ENCODE results near the gene AKAP4.

The AKAP4 gene

GRCh38 chrX:50200907-50201306 lies at the start of gene AKAP4:
Gene AKAP4 (minus strand): TSS chrX:50201007. CDS start chrX:50200889, 118 bp downstream.
- no peak for DNase-seq (ENCODE audit: low read depth in 2 of 2)

- DNase-seq (ENCODE audit: low read depth in 2 of 2) = no peak
These were observed 10.7 kb upstream of the AKAP4 start for GRCh38 chrX:50211510-50211909.

- DNase-seq (ENCODE audit: low read depth in 2 of 2) = no peak
These were observed 5.9 kb upstream of the AKAP4 start for GRCh38 chrX:50206753-50207152.

- DNase-seq (ENCODE audit: low read depth in 2 of 2) = peak; percentile 48 to 58
These were observed 3.6 kb upstream of the AKAP4 start, which contains the start of gene CCNB3 for GRCh38 chrX:50204364-50204899. Gene CCNB3 (plus strand): TSS chrX:50204765. CDS start chrX:50285164, 80,399 bp downstream.

GRCh38 chrX:50202539-50202938 lies 1.7 kb upstream of the AKAP4 start:
- DNase-seq (ENCODE audit: low read depth in 2 of 2) = no peak

- no peak for DNase-seq (ENCODE audit: low read depth in 2 of 2)
These were observed 2.5 kb downstream of the AKAP4 start for GRCh38 chrX:50198348-50198747.

GRCh38 chrX:50188859-50189600 lies 11.8 kb downstream of the AKAP4 start:
- DNase-seq (ENCODE audit: low read depth in 2 of 2) = no peak

- no peak for DNase-seq (ENCODE audit: low read depth in 2 of 2)
These were observed 16.9 kb downstream of the AKAP4 start for GRCh38 chrX:50183891-50184290.

- DNase-seq (ENCODE audit: low read depth in 2 of 2) = no peak
These were observed 20.5 kb downstream of the AKAP4 start for GRCh38 chrX:50180073-50180940.

- DNase-seq (ENCODE audit: low read depth in 2 of 2) = no peak
These were observed 31.1 kb downstream of the AKAP4 start for GRCh38 chrX:50169717-50170116.

GRCh38 chrX:50168241-50168687 lies 32.5 kb downstream of the AKAP4 start:
- DNase-seq (ENCODE audit: low read depth in 2 of 2) = no peak

- no peak for DNase-seq (ENCODE audit: low read depth in 2 of 2)
These were observed 33.4 kb downstream of the AKAP4 start for GRCh38 chrX:50167366-50167765.

GRCh38 chrX:50165727-50166126 lies 35.1 kb downstream of the AKAP4 start:
- no peak for DNase-seq (ENCODE audit: low read depth in 2 of 2)

GRCh38 chrX:50161127-50161526 lies 39.7 kb downstream of the AKAP4 start:
- no peak for DNase-seq (ENCODE audit: low read depth in 2 of 2)

- no peak for DNase-seq (ENCODE audit: low read depth in 2 of 2)
These were observed 42.2 kb downstream of the AKAP4 start for GRCh38 chrX:50158593-50158992.

- DNase-seq (ENCODE audit: low read depth in 2 of 2) = no peak
These were observed 43.2 kb downstream of the AKAP4 start for GRCh38 chrX:50157545-50158135.

- no peak for DNase-seq (ENCODE audit: low read depth in 2 of 2)
These were observed 46.4 kb downstream of the AKAP4 start for GRCh38 chrX:50154429-50154828.

- no peak for DNase-seq (ENCODE audit: low read depth in 2 of 2)
These were observed 48.4 kb downstream of the AKAP4 start for GRCh38 chrX:50152456-50152855.

GRCh38 chrX:50147972-50148371 lies 52.8 kb downstream of the AKAP4 start:
- no peak for DNase-seq (ENCODE audit: low read depth in 2 of 2)

All from stimulated activated CD4-positive, alpha-beta T cell treated with anti-CD3 and anti-CD28 coated beads, Interleukin-4, amount 100 ng/mL, for 48 hours (primary cell).